Astrocyte (in vitro differentiated cells and primary cell): Measurements from ENCODE around the gene PLCG2. TPM values are rescaled to one million over a fixed set of nuclear protein-coding genes. Genes with fewer than 3 reads are reported as not detected.

ENCODE experiments used
- DNase-seq: peaks from one replicate; pipeline ENCODE4 v3.0.0-alpha.2; 2010; ENCODE audit warnings: low read depth
- FAIRE-seq: peaks from 2 replicates; lab custom pipeline; 2011; peaks lifted over from hg19 to GRCh38; lab: Jason Lieb, UNC
- H2AFZ ChIP-seq: 2 replicates; pipeline ENCODE4 v1.6.0; 2012; ENCODE audit warnings: low read depth, low read length, inconsistent platforms
- H3K27ac ChIP-seq: 2 replicates; pipeline ENCODE4 v1.5.1; 2011; ENCODE audit warnings: low read depth, low read length, inconsistent platforms
- H3K27me3 ChIP-seq: 2 replicates; pipeline ENCODE4 v1.6.0; 2011; ENCODE audit warnings: low read length, inconsistent platforms; ENCODE audit not compliant: insufficient read depth
- H3K36me3 ChIP-seq: 2 replicates; pipeline ENCODE4 v1.5.1; 2011; ENCODE audit warnings: low read length, inconsistent platforms; ENCODE audit not compliant: insufficient read depth
- H3K4me1 ChIP-seq: 2 replicates; pipeline ENCODE4 v1.5.1; 2011; ENCODE audit warnings: low read length, inconsistent platforms; ENCODE audit not compliant: insufficient read depth
- H3K4me2 ChIP-seq: 2 replicates; pipeline ENCODE4 v1.6.0; 2012; ENCODE audit warnings: low read length, inconsistent platforms
- H3K4me3 ChIP-seq: 2 replicates; pipeline ENCODE4 v1.5.1; 2011; ENCODE audit warnings: low read depth, mild to moderate bottlenecking, low read length, inconsistent platforms; ENCODE audit not compliant: insufficient read depth
- H3K79me2 ChIP-seq: 2 replicates; pipeline ENCODE4 v1.6.0; 2012; ENCODE audit warnings: mild to moderate bottlenecking, low read length, inconsistent platforms; ENCODE audit not compliant: insufficient read depth
- H3K9ac ChIP-seq: 2 replicates; pipeline ENCODE4 v1.6.0; 2012; ENCODE audit warnings: mild to moderate bottlenecking, low read length, inconsistent platforms
- H3K9me3 ChIP-seq: 2 replicates; pipeline ENCODE4 v1.5.1; 2012; ENCODE audit warnings: low read depth, mild to moderate bottlenecking, low read length, inconsistent platforms; ENCODE audit not compliant: insufficient read depth
- H4K20me1 ChIP-seq: 2 replicates; pipeline ENCODE4 v1.6.0; 2012; ENCODE audit warnings: low read length, inconsistent platforms; ENCODE audit not compliant: insufficient read depth
- H3K27ac Mint-ChIP-seq: one replicate; pipeline ENCODE4 v1.8.0; 2021; ENCODE audit warnings: mild to moderate bottlenecking, mixed read lengths; ENCODE audit not compliant: unreplicated experiment
- H3K27me3 Mint-ChIP-seq: one replicate; pipeline ENCODE4 v1.8.0; 2021; ENCODE audit warnings: low read depth, mixed read lengths; ENCODE audit not compliant: unreplicated experiment
- H3K36me3 Mint-ChIP-seq: one replicate; pipeline ENCODE4 v1.8.0; 2021; ENCODE audit warnings: low read depth, mixed read lengths; ENCODE audit not compliant: unreplicated experiment
- H3K4me1 Mint-ChIP-seq: one replicate; pipeline ENCODE4 v1.8.0; 2021; ENCODE audit warnings: low read depth, mixed read lengths; ENCODE audit not compliant: unreplicated experiment
- H3K4me3 Mint-ChIP-seq: one replicate; pipeline ENCODE4 v1.8.0; 2021; ENCODE audit warnings: mild to moderate bottlenecking, moderate library complexity, mixed read lengths; ENCODE audit not compliant: unreplicated experiment
- H3K9me3 Mint-ChIP-seq: one replicate; pipeline ENCODE4 v1.8.0; 2021; ENCODE audit warnings: mild to moderate bottlenecking, mixed read lengths; ENCODE audit not compliant: unreplicated experiment
- CTCF ChIP-seq: IDR thresholded peaks from 2 replicates; pipeline ENCODE4 v1.5.1; 2011; ENCODE audit warnings: low read depth, mild to moderate bottlenecking, inconsistent platforms, low read length, moderate library complexity; ENCODE audit not compliant: insufficient read depth
- EZH2 ChIP-seq: IDR thresholded peaks from 2 replicates; pipeline ENCODE4 v1.6.1; 2012; ENCODE audit warnings: mild to moderate bottlenecking, low read length, inconsistent platforms; ENCODE audit not compliant: insufficient read depth
- total RNA-seq: library from RNA; stranded (reverse); gene quantifications from 2 replicates; pipeline ENCODE4 v1.2.1, GENCODE V29; 2021

Gene PLCG2
- total RNA-seq, 1 donor from 2014 or later = 3.1 TPM

DNA sequence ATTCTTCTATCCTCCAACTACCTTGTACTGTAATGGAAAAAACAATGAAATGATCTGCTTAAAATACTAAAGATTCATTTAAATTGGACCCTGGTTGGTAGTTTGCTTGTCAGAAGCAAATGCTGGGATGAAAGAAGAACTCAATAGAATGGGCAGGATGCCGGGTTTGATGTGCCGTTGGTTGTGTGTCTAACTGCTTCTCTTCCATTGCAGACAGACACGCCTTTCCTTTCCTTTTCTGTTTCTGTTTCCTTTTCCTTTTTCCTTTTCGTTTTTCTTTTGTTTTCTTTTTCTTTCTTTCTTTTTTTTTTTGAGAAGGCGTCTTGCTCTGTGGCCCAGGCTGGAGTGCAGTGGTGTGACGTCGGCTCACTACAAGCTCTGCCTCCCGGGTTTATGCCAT lies 64.6 kb downstream of the PLCG2 start:
- Histone ChIP-seq H3K36me3 (no peaks in the 10 kb centered on the region), H3K9ac (no peak overlapping the region), H4K20me1 (no peaks in the 10 kb centered on the region), H3K4me2 (no peak overlapping the region), H3K9me3 (no peaks in the 10 kb centered on the region), H3K4me3 (no peak overlapping the region), H2AFZ (no peak overlapping the region), H3K27ac (no peak overlapping the region), H3K4me1 (no peaks in the 10 kb centered on the region), H3K79me2 (no peaks in the 10 kb centered on the region), H3K27me3 (no peaks in the 10 kb centered on the region)
- Mint-ChIP-seq H3K36me3 (no peaks in the 10 kb centered on the region), H3K9me3 (no peaks in the 10 kb centered on the region), H3K27ac (peak overlapping the region; percentile 81), H3K27me3 (peaks cover 12% of the 10 kb centered on the region), H3K4me1 (peaks cover 16% of the 10 kb centered on the region), H3K4me3 (no peak overlapping the region)
- DNase-seq = no peak
- TF ChIP-seq EZH2 = no peak
- TF ChIP-seq CTCF = no peak
- FAIRE-seq = no peak

DNA sequence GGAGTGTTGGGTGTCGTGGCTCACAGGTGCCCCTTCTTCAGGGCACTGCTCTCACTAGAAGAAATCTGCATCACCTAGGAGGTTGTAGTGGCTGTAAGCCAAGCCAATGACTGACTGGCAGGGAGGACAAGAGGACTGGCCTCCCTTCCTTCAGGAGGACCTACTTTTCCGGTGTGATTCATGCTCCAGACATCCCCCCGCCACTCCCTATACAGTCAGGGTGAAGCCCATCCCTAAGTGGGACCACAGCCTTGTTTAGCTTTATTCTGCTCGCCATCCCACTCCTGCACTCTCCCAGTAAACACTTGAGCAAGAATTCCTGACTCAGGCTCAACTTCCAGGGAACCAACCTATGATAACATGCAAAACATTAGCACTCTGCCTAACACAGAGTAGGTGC lies 67.0 kb downstream of the PLCG2 start:
- no peak for DNase-seq
- Histone ChIP-seq H3K4me1 (no peaks in the 10 kb centered on the region), H2AFZ (no peak overlapping the region), H3K27me3 (no peaks in the 10 kb centered on the region), H3K9ac (no peak overlapping the region), H3K4me3 (no peak overlapping the region), H3K9me3 (no peaks in the 10 kb centered on the region), H4K20me1 (no peaks in the 10 kb centered on the region), H3K79me2 (no peaks in the 10 kb centered on the region), H3K4me2 (no peak overlapping the region), H3K36me3 (no peaks in the 10 kb centered on the region), H3K27ac (no peak overlapping the region)
- Mint-ChIP-seq H3K9me3 (peaks cover 4% of the 10 kb centered on the region), H3K27ac (no peak overlapping the region), H3K36me3 (no peaks in the 10 kb centered on the region), H3K4me3 (no peak overlapping the region), H3K4me1 (peaks cover 12% of the 10 kb centered on the region), H3K27me3 (peaks cover 23% of the 10 kb centered on the region)
- no peak for TF ChIP-seq CTCF
- TF ChIP-seq EZH2 = no peak
- FAIRE-seq = no peak

DNA sequence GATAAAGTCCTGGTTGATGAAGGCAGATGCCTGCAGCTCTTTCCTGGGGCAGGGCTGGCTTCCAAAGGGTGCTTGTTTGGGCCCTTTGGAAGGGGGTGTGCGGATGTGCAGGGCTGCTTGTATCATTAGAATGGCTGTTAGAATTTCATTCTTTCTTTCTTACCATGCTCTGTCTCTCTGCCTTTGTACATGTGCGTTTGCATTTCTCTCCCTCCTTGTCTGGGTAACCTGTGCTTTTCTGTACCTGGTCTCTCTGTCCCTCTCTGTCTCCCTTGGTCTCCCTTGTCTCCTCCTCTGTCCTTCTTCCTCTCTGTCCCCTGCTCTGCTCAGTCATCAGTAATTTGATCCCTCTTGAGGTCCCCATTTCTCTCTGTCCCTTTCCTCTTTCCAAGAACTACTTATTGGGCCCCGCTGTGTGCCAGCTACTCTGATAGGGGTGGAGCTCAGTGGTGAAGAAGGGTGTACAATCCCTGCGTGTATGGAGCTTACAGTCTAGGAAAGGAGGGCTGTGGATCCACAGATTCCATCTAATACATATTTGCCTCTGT lies 69.3 kb downstream of the PLCG2 start:
- Histone ChIP-seq H3K79me2 (no peaks in the 10 kb centered on the region), H3K4me3 (no peak overlapping the region), H3K9ac (no peak overlapping the region), H2AFZ (no peak overlapping the region), H4K20me1 (no peaks in the 10 kb centered on the region), H3K4me2 (no peak overlapping the region), H3K4me1 (no peaks in the 10 kb centered on the region), H3K36me3 (no peaks in the 10 kb centered on the region), H3K9me3 (no peaks in the 10 kb centered on the region), H3K27ac (no peak overlapping the region), H3K27me3 (no peaks in the 10 kb centered on the region)
- TF ChIP-seq CTCF (no peak), EZH2 (no peak)
- DNase-seq = no peak
- H3K27me3 Mint-ChIP-seq = peaks cover 29% of the 10 kb centered on the region
- no peak overlapping the region for H3K4me3 Mint-ChIP-seq
- no peak overlapping the region for H3K27ac Mint-ChIP-seq
- H3K36me3 Mint-ChIP-seq = no peaks in the 10 kb centered on the region
- H3K9me3 Mint-ChIP-seq = peaks cover 4% of the 10 kb centered on the region
- FAIRE-seq = no peak
- peaks cover 2% of the 10 kb centered on the region for H3K4me1 Mint-ChIP-seq
